Tibial artery (tissue), 4 donors: ENCODE results near the gene CSNK1E.

Experiments
- DNase-seq, 2 donors: peaks; one replicate each; pipeline ENCODE4 v3.0.0-alpha.2; 2019
- H3K27ac ChIP-seq, 2 donors: fragments of 200-600 bp; sonication (generic) in 1 of 2; 1 replicate in 1 of 2; 2 replicates in 1 of 2; pipeline ENCODE4 v1.5.1; 2018 to 2019; ENCODE audit warnings: mild to moderate bottlenecking in 1 of 2
- H3K27me3 ChIP-seq, 2 donors: fragments of 200-600 bp; sonication (generic) in 1 of 2; one replicate each; pipeline versions ENCODE4 v1.5.1 to v1.6.0; 2016 to 2019
- H3K36me3 ChIP-seq, 3 donors: fragments of 200-600 bp; sonication (generic) in 2 of 3; one replicate each; pipeline ENCODE4 v1.5.1; 2016 to 2019; ENCODE audit warnings: mild to moderate bottlenecking in 2 of 3
- H3K4me1 ChIP-seq, 4 donors: fragments of 200-600 bp; sonication (generic) in 2 of 4; 1 replicate in 3 of 4; 2 replicates in 1 of 4; pipeline ENCODE4 v1.5.1; 2016 to 2019
- H3K4me3 ChIP-seq, 2 donors: fragments of 200-600 bp; sonication (generic) in 1 of 2; 1 replicate in 1 of 2; 2 replicates in 1 of 2; pipeline ENCODE4 v1.5.1; 2018 to 2019; ENCODE audit warnings: mild to moderate bottlenecking in 2 of 2
- H3K9me3 ChIP-seq, 3 donors: fragments of 200-600 bp; sonication (generic) in 1 of 3; one replicate each; pipeline ENCODE4 v1.5.1; 2016 to 2019
- CTCF ChIP-seq, 2 experiments: fragments of 200-600 bp in 1 of 2; fragments of 450-650 bp in 1 of 2; IDR thresholded peaks; one replicate each; pipeline ENCODE4 v1.5.1; 2017 to 2019; ENCODE audit warnings: antibody characterized with exemption in 2 of 2, mild to moderate bottlenecking in 1 of 2, moderate library complexity in 1 of 2
- intact Hi-C: fragments of 100-400 bp; cut with DNase I; formaldehyde crosslinking; loops from one replicate; pipeline ENCODE4 v1.15.0; 2023; ENCODE audit warnings: low total_unique reads

The CSNK1E gene

DNA sequence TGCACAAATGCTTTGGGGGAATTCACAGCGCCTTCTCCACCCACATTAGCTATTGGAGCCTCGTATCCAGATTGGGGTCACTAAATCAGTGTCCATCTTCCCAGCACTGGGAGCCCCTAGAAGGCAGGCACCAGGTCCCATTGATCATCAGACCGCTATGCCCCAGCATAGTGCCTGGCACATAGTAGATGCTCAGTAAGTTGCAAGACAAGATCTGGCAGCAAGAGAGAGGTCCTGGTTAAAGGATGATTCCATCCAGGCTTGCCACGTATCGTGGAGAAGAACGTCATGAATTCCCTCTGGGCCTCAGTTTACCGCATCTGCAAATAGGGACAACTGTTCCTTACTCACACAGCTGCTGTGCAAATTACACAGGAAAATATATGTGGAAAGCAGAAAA, 46.1 kb downstream of the CSNK1E start:
- peak overlapping the region; percentile 97 to 99 for H3K4me3 ChIP-seq
- no peaks in the 10 kb centered on the region for H3K36me3 ChIP-seq
- peaks cover 6 to 66% (median 44%) of the 10 kb centered on the region in 4 donors for H3K4me1 ChIP-seq
- no peak for TF ChIP-seq CTCF (IDR thresholded peaks at IDR 0.05)
- no peaks in the 10 kb centered on the region for H3K9me3 ChIP-seq
- intact Hi-C loops: loop anchor here (5.0 kb wide), 1 partner anchor 36 kb away; no protein-coding TSS in a partner anchor
- DNase-seq: no peak
- peak overlapping the region; percentile 95 to 96 for H3K27ac ChIP-seq
- no peaks in the 10 kb centered on the region for H3K27me3 ChIP-seq

GRCh38 chr22:38270091-38270992, 46.9 kb downstream of the CSNK1E start:
- H3K4me1 ChIP-seq: peaks cover 6 to 73% (median 50%) of the 10 kb centered on the region in 4 donors
- peak overlapping the region; percentile 97 to 99 for H3K4me3 ChIP-seq
- DNase-seq: no peak
- intact Hi-C loops: loop anchor here (5.0 kb wide), 1 partner anchor 37 kb away; no protein-coding TSS in a partner anchor
- no peaks in the 10 kb centered on the region for H3K36me3 ChIP-seq
- no peaks in the 10 kb centered on the region for H3K27me3 ChIP-seq
- no peaks in the 10 kb centered on the region for H3K9me3 ChIP-seq
- H3K27ac ChIP-seq: peak overlapping the region; percentile 95 to 96
- TF ChIP-seq CTCF (IDR thresholded peaks at IDR 0.05): no peak

- no peak for DNase-seq
- intact Hi-C loops: no loop called here
- no peak overlapping the region for H3K4me3 ChIP-seq
- TF ChIP-seq CTCF (IDR thresholded peaks at IDR 0.05): no peak
- peak overlapping the region in 1 of 2 donors; percentile 95 for H3K27ac ChIP-seq
- no peaks in the 10 kb centered on the region for H3K27me3 ChIP-seq
- H3K4me1 ChIP-seq: peaks cover 6 to 81% (median 55%) of the 10 kb centered on the region in 4 donors
- no peaks in the 10 kb centered on the region for H3K36me3 ChIP-seq
- no peaks in the 10 kb centered on the region for H3K9me3 ChIP-seq
Observed at GRCh38 chr22:38269466-38269865, 47.8 kb downstream of the CSNK1E start.

DNA sequence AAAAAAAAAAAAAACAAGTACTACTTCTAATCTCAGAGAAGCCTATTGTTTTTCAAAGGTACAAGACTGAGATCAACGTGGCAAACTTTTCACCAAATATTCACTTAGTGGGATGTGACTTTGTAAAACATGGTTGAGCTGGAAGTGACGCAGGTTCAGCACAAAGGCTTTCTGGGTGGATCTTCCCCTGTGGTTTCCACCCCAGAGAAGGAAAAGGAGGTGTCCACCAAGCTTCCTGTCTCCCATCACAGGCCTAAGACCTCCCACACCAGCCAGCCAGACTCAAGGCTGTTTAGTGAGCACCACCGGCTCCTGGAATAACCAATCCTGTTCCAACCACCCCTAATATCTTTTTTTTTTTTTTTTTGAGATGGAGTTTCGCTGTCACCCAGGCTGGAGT, 50.1 kb downstream of the CSNK1E start:
- peak overlapping the region in 1 of 2 donors; percentile 23 for H3K27ac ChIP-seq
- no peak for DNase-seq
- TF ChIP-seq CTCF (IDR thresholded peaks at IDR 0.05): no peak

DNA sequence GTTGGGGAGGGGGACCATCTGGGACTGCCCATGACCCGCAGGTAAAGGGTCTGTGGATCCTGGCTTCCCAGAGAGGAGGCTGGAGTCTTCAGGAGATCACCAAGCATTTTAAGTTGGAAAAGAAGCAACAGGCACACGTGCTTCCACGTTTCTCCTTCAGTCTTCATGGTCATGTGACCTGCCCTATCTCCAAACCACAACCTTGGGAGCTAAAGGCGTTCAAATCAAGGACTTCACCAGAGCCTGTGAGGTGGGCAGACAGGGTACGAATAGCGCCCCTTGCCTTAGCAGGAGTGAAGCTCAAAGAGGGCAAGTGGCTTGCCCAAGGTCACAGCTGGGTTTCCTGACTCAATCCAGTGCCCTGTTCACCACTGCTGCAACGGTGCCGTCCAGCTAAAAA, 51.1 kb downstream of the CSNK1E start:
- Histone ChIP-seq H3K4me3 (no peak overlapping the region), H3K4me1 (peaks cover 6 to 81% (median 52%) of the 10 kb centered on the region in 4 donors), H3K27me3 (no peaks in the 10 kb centered on the region), H3K27ac (peak overlapping the region; percentile 18 to 35), H3K36me3 (peaks cover 0 to 9% (median 0%) of the 10 kb centered on the region in 3 donors), H3K9me3 (no peaks in the 10 kb centered on the region)
- intact Hi-C loops: no loop called here
- no peak for DNase-seq
- no peak for TF ChIP-seq CTCF (IDR thresholded peaks at IDR 0.05)

More for the DNA sequence above, 50.1 kb downstream of the CSNK1E start:
- H3K4me1 ChIP-seq: peaks cover 6 to 81% (median 56%) of the 10 kb centered on the region in 4 donors
- no peaks in the 10 kb centered on the region for H3K9me3 ChIP-seq
- H3K27me3 ChIP-seq: no peaks in the 10 kb centered on the region
- H3K4me3 ChIP-seq: no peak overlapping the region
- peaks cover 0 to 9% (median 0%) of the 10 kb centered on the region in 3 donors for H3K36me3 ChIP-seq
- intact Hi-C loops: no loop called here
